Fibroblast of the aortic adventitia (primary cell): ENCODE results near the gene CRTC3. TPM values are rescaled to one million over a fixed set of nuclear protein-coding genes. Genes with fewer than 3 reads are reported as not detected.

Experiments used
- DNase-seq: peaks from one replicate; pipeline ENCODE4 v3.0.0-alpha.2; 2010; ENCODE audit warnings: low read depth
- H3K4me3 ChIP-seq: 2 replicates; pipeline ENCODE4 v1.5.1; 2011; ENCODE audit warnings: low read depth, mild to moderate bottlenecking, control low read depth, low read length, moderate library complexity
- CTCF ChIP-seq: IDR thresholded peaks from 2 replicates; pipeline ENCODE4 v1.5.1; 2011; ENCODE audit warnings: mild to moderate bottlenecking, low read length, control low read depth, inconsistent platforms; ENCODE audit not compliant: insufficient read depth
- total RNA-seq: library from RNA; depleted of rRNA; stranded (reverse); fragments of >200 nt; gene quantifications from 2 replicates; pipeline ENCODE4 v1.2.3, GENCODE V29; 2012; ENCODE audit warnings: low replicate concordance

Gene CRTC3
- total RNA-seq, 1 donor: 15.7 TPM

DNA sequence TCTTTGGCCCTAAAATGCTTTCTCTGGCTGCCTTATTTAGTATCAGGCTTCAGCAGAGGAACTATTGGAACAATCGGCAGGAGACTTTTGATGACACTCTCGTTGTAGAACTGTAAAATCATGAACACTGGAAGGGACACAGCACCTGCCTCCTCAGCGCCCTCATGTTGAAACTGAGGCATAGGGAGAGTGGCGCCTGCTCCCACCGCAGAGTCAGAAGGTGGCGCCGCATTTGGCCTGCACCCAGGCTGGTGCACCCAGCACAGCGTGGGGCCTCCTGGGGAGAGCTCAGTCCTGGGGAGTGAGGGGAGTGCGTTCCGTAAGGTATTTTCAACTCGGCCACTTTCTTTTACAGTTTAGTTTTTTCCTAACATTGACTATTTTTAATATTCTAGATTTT lies 109.2 kb downstream of the CRTC3 start:
- no peak for TF ChIP-seq CTCF
- no peak overlapping the region for H3K4me3 ChIP-seq
- no peak for DNase-seq

GRCh38 chr15:90640862-90641261 lies 111.1 kb downstream of the CRTC3 start:
- no peak overlapping the region for H3K4me3 ChIP-seq
- DNase-seq: no peak
- TF ChIP-seq CTCF: no peak

DNA sequence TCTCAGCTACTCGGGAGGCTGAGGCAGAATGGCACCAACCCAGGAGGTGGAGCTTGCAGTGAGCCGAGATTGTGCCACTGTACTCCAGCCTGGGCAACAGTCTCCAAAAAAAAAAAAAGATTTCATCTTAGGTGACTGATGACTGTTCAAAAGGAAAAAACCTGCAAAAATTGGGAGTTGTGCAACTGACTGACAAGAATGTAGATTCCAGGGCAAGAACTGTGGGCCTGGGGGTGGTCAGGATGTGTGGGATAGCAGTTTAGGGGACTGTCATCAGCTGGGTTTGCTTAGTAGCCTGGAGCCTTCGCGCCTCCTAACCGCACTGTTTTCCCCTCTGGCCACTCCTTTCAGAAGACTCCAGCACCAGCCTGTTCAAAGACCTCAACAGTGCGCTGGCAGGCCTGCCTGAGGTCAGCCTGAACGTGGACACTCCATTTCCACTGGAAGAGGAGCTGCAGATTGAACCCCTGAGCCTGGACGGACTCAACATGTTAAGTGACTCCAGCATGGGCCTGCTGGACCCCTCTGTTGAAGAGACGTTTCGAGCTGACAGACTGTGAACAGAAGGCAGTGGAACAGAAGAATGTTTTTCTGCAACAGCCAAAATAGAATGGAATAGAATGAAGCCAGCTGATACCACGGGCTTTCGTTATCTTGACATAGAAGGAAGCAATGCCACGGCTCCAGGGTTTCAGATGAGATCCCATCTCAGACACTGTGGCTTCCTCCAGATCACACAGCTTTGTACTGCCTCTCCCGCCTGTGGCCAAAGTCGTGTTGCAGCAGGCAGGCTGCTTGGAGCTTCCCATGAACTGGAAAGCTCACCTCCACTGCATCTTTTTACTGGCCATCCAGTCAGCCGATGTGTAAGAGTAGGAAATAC lies 112.1 kb downstream of the CRTC3 start:
- H3K4me3 ChIP-seq: no peak overlapping the region
- no peak for TF ChIP-seq CTCF
- no peak for DNase-seq

- DNase-seq: no peak
- H3K4me3 ChIP-seq: no peak overlapping the region
- no peak for TF ChIP-seq CTCF
Observed at GRCh38 chr15:90642464-90643300, 113.0 kb downstream of the CRTC3 start.

DNA sequence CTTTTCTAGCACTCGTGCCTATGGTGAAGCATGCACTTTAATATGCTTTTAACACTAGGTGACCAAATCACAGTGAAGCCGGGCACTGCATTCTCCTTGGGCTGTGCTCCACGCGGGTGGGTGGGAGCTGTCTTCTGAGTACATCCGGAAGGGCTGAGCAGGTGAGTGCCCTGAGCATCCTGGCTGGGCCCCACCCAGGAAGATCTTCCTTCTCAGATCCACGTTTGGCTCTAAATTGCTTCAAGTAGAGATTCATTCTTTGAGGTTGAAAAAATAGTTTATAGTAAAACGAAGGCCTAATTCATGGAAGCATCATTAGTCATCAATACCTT lies 113.5 kb downstream of the CRTC3 start:
- DNase-seq: no peak
- no peak for TF ChIP-seq CTCF
- H3K4me3 ChIP-seq: no peak overlapping the region

- H3K4me3 ChIP-seq: no peak overlapping the region
- no peak for TF ChIP-seq CTCF
- no peak for DNase-seq
Observed at GRCh38 chr15:90644526-90644925, 114.8 kb downstream of the CRTC3 start.
